OCI-LY7 (cell line): Measurements from ENCODE around the gene SYNRG. TPM values are rescaled to one million over a fixed set of nuclear protein-coding genes. Genes with fewer than 3 reads are reported as not detected.

Experiments used
- BruUV-seq: library from RNA; stranded (reverse); fragments of 400-500 nt; replicated peaks from 2 replicates; lab custom pipeline; 2021; lab: Mats Ljungman, UMichigan
- CTCF ChIA-PET: fragments of 300-600 bp; sonication (Branson Sonifier 250); formaldehyde crosslinking; loops from one replicate; lab custom pipeline; 2022; ENCODE audit warnings: antibody characterized with exemption; ENCODE audit not compliant: unreplicated experiment; lab: Charles Lee
- POLR2A ChIA-PET: fragments of 300-600 bp; sonication (Branson Sonifier 250); formaldehyde crosslinking; loops from one replicate; lab custom pipeline; 2022; ENCODE audit warnings: antibody characterized with exemption; lab: Charles Lee
- DNase-seq: peaks from one replicate; pipeline ENCODE4 v3.0.0-alpha.2; 2015; ENCODE audit warnings: low spot score
- H2AFZ ChIP-seq: fragments of 200-600 bp; sonication (generic), shearing (Covaris generic); 2 replicates; pipeline ENCODE4 v1.6.1; 2014; ENCODE audit warnings: mild to moderate bottlenecking, antibody characterized with exemption, low read length, moderate library complexity
- H3K27ac ChIP-seq: fragments of 200-600 bp; sonication (generic); 2 replicates; pipeline ENCODE4 v1.5.1; 2014; ENCODE audit warnings: mixed run types, low read depth, mild to moderate bottlenecking, moderate library complexity, low read length, inconsistent platforms; ENCODE audit not compliant: poor library complexity, severe bottlenecking
- H3K36me3 ChIP-seq: fragments of 200-600 bp; sonication (generic); 2 replicates; pipeline ENCODE4 v1.6.1; 2014; ENCODE audit warnings: mild to moderate bottlenecking, antibody characterized with exemption, low read length, moderate library complexity, mixed read lengths; ENCODE audit not compliant: insufficient read depth
- H3K4me1 ChIP-seq: fragments of 200-600 bp; sonication (generic); 2 replicates; pipeline ENCODE4 v1.5.1; 2014; ENCODE audit warnings: mild to moderate bottlenecking, low read length; ENCODE audit not compliant: insufficient read depth, poor library complexity, severe bottlenecking
- H3K4me2 ChIP-seq: fragments of 200-600 bp; sonication (generic); 2 replicates; pipeline ENCODE4 v1.6.1; 2014; ENCODE audit warnings: mild to moderate bottlenecking, low read length
- H3K4me3 ChIP-seq: fragments of 200-600 bp; sonication (generic); 2 replicates; pipeline ENCODE4 v1.5.1; 2014; ENCODE audit warnings: mild to moderate bottlenecking, low read depth, low read length; ENCODE audit not compliant: poor library complexity, severe bottlenecking
- H3K79me2 ChIP-seq: fragments of 200-600 bp; sonication (generic); 2 replicates; pipeline ENCODE4 v1.6.1; 2016; ENCODE audit warnings: low read depth, mild to moderate bottlenecking, low read length, moderate library complexity, mixed read lengths; ENCODE audit not compliant: insufficient read depth
- H3K9me2 ChIP-seq: fragments of 200-600 bp; sonication (generic); 2 replicates; pipeline ENCODE4 v1.6.1; 2016; ENCODE audit warnings: mild to moderate bottlenecking, low read length, mixed read lengths; ENCODE audit not compliant: insufficient read depth
- H3K9me3 ChIP-seq: fragments of 200-600 bp; sonication (generic); 2 replicates; pipeline ENCODE4 v1.6.1; 2014; ENCODE audit warnings: mild to moderate bottlenecking, mixed run types, low read length, mixed read lengths
- H4K20me1 ChIP-seq: fragments of 200-600 bp; sonication (generic); 2 replicates; pipeline ENCODE4 v1.6.1; 2014; ENCODE audit warnings: mild to moderate bottlenecking, antibody characterized with exemption, low read length, moderate library complexity, mixed read lengths; ENCODE audit not compliant: insufficient read depth
- CTCF ChIP-seq: fragments of 200-600 bp; sonication (generic); conservative IDR thresholded peaks from 2 replicates; pipeline ENCODE4 v1.5.1; 2014; ENCODE audit warnings: mild to moderate bottlenecking, antibody characterized with exemption, low read length, moderate library complexity, mixed read lengths
- EZH2phosphoT487 ChIP-seq: fragments of 200-600 bp; sonication (generic); IDR thresholded peaks from 2 replicates; pipeline ENCODE4 v1.6.1; 2018; ENCODE audit warnings: low read depth, borderline replicate concordance, mild to moderate bottlenecking, mixed run types, antibody characterized with exemption, low read length, moderate library complexity, mixed read lengths
- intact Hi-C: fragments of 100-400 bp; cut with micrococcal nuclease; formaldehyde crosslinking; loops from one replicate; pipeline ENCODE4 v1.10.0; 2022; ENCODE audit not compliant: unreplicated experiment
- total RNA-seq, 2 experiments: library from RNA; depleted of rRNA in 1 of 2; stranded (reverse); fragments of >200 nt in 1 of 2; shearing (Covaris generic) in 1 of 2; gene quantifications; 2 replicates each; pipeline ENCODE4 v1.2.3, GENCODE V29; 2014 to 2022

Gene SYNRG
- total RNA-seq, 2 experiments from 2014 or later = 39.6 to 132 TPM

- no peak overlapping the region for H2AFZ ChIP-seq
- no peaks in the 10 kb centered on the region for H3K79me2 ChIP-seq
- H3K27ac ChIP-seq = no peak overlapping the region
- TF ChIP-seq EZH2phosphoT487 = no peak
- H4K20me1 ChIP-seq = no peaks in the 10 kb centered on the region
- H3K4me3 ChIP-seq = no peak overlapping the region
- intact Hi-C loops = no loop called here
- no peak overlapping the region for H3K4me2 ChIP-seq
- BruUV-seq = no TSS peak
- peaks cover 100% of the 10 kb centered on the region for H3K36me3 ChIP-seq
- no peaks in the 10 kb centered on the region; the same call in 1 of the 2 replicates for H3K9me3 ChIP-seq
- DNase-seq = no peak
- H3K9me2 ChIP-seq = no peaks in the 10 kb centered on the region
- ChIA-PET CTCF (no interaction called here), POLR2A (interaction anchor here (1.4 kb wide), 1 partner anchor 16 kb away, joined by 3 read pairs; no protein-coding TSS in a partner anchor)
- H3K4me1 ChIP-seq = no peaks in the 10 kb centered on the region
These were observed 37.5 kb downstream of the SYNRG start for GRCh38 chr17:37571674-37572073.

GRCh38 chr17:37570527-37571093, 38.6 kb downstream of the SYNRG start:
- intact Hi-C loops = no loop called here
- ChIA-PET CTCF (no interaction called here), POLR2A (interaction anchor here (0.6 to 1.0 kb wide), 4 partner anchors 34 to 204 kb away, joined by 3 to 7 read pairs (median 5); no protein-coding TSS in a partner anchor)
- Histone ChIP-seq H3K27ac (no peak overlapping the region), H2AFZ (no peak overlapping the region), H3K79me2 (no peaks in the 10 kb centered on the region), H4K20me1 (no peaks in the 10 kb centered on the region), H3K36me3 (peaks cover 92% of the 10 kb centered on the region), H3K9me2 (no peaks in the 10 kb centered on the region), H3K9me3 (no peaks in the 10 kb centered on the region; the same call in 1 of the 2 replicates), H3K4me3 (no peak overlapping the region), H3K4me2 (no peak overlapping the region), H3K4me1 (no peaks in the 10 kb centered on the region)
- peak; percentile 57 for DNase-seq
- TF ChIP-seq CTCF (peak; percentile 79), EZH2phosphoT487 (no peak)
- no TSS peak for BruUV-seq

GRCh38 chr17:37568350-37569053, 40.7 kb downstream of the SYNRG start:
- DNase-seq = no peak
- Histone ChIP-seq H4K20me1 (no peaks in the 10 kb centered on the region), H3K4me3 (no peak overlapping the region), H3K9me2 (no peaks in the 10 kb centered on the region), H3K27ac (no peak overlapping the region), H3K4me1 (no peaks in the 10 kb centered on the region), H3K4me2 (no peak overlapping the region), H3K79me2 (no peaks in the 10 kb centered on the region), H3K9me3 (no peaks in the 10 kb centered on the region), H2AFZ (no peak overlapping the region), H3K36me3 (peaks cover 89% of the 10 kb centered on the region)
- TSS peak; percentile 13 for BruUV-seq
- ChIA-PET POLR2A (interaction anchor here (0.7 kb wide), 1 partner anchor 130 kb away, joined by 3 read pairs; no protein-coding TSS in a partner anchor), CTCF (no interaction called here)
- TF ChIP-seq CTCF = no peak
- intact Hi-C loops = no loop called here
